Activated naive CD4-positive, alpha-beta T cell treated with anti-CD3 and anti-CD28 coated beads, Interleukin-2, amount 10 ng/mL, durations not matched to agents 7 days and 5 days (primary cell): ENCODE results near the gene MAP2K6.

Source experiments
- CTCF ChIA-PET: fragments of 350-600 bp; sonication (Branson Sonifier 250); formaldehyde crosslinking; loops from one replicate; lab custom pipeline; 2021; ENCODE audit warnings: antibody characterized with exemption; lab: Charles Lee
- DNase-seq: peaks from one replicate; pipeline ENCODE4 v3.0.0-alpha.2; 2020
- H3K27ac Mint-ChIP-seq: one replicate; pipeline ENCODE4 v1.8.0; 2021; ENCODE audit warnings: mild to moderate bottlenecking, moderate library complexity, mixed read lengths
- H3K27me3 Mint-ChIP-seq: one replicate; pipeline ENCODE4 v1.8.0; 2021; ENCODE audit warnings: mild to moderate bottlenecking, mixed read lengths
- H3K36me3 Mint-ChIP-seq: one replicate; pipeline ENCODE4 v1.8.0; 2021; ENCODE audit warnings: mixed read lengths
- H3K4me1 Mint-ChIP-seq: one replicate; pipeline ENCODE4 v1.8.0; 2021; ENCODE audit warnings: mixed read lengths
- H3K4me3 Mint-ChIP-seq: one replicate; pipeline ENCODE4 v1.8.0; 2021; ENCODE audit warnings: mild to moderate bottlenecking, moderate library complexity, mixed read lengths
- H3K9me3 Mint-ChIP-seq: one replicate; pipeline ENCODE4 v1.8.0; 2021; ENCODE audit warnings: mixed read lengths

Gene MAP2K6

DNA sequence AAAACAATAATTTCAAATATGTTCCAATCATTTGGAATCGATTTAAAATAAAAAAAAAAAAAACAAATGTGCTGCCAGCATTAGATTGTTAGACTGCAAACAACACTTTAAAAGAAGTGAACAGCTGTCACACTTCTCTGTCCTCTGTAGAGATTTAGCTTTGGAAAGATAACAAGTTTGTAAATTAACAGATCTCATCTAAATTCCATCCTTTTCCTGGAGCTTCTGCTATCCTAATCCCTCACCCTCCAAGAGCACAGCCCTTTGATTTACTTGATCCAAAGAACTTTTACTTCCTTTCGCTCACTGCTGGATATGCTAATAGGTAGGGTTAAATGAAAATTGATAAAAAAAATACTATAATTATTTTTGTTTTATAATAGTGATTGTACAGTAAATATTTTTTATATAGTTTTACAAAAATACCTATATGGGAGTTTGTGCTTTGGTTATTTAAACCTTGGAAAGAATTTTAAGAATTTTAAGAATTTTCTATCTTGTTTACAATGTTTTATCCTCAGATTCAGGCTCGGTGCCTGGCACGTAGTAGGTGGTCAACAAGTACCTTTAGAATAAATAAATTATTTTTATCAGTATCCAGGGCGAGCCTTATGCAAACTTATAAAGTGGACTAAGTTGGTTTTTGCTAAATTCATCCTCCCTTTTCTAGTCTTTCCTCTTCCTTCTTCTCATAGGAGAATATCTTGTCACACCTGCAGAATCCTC lies 21.6 kb downstream of the MAP2K6 start:
- CTCF ChIA-PET, result no interaction called here
- Mint-ChIP-seq H3K36me3 (peaks cover 2% of the 10 kb centered on the region), H3K27ac (no peak overlapping the region), H3K4me1 (peaks cover 8% of the 10 kb centered on the region), H3K9me3 (peaks cover 11% of the 10 kb centered on the region), H3K27me3 (no peaks in the 10 kb centered on the region), H3K4me3 (no peak overlapping the region)
- DNase-seq, result no peak

DNA sequence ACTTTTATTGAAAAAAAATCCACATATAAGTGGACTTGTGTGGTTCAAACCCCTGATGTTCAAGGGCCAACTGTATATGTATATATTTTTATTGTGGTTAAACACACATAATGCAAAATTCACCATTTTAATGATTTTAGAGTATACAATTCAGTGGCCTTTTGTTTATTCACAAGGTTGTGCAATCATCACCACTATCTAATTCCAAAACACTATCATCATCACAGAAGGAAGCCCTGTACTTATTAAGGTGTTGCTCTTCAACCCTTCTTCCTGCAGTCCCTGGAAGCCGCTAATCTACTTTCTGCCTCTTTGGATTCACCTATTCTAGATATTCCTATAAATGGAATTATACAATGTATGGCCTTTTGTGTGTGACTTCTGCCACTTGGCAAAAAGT lies 23.0 kb downstream of the MAP2K6 start:
- Mint-ChIP-seq H3K36me3 (no peaks in the 10 kb centered on the region), H3K4me1 (peaks cover 8% of the 10 kb centered on the region), H3K9me3 (peaks cover 11% of the 10 kb centered on the region), H3K27me3 (no peaks in the 10 kb centered on the region), H3K4me3 (no peak overlapping the region), H3K27ac (no peak overlapping the region)
- DNase-seq, result no peak
- CTCF ChIA-PET, result interaction anchor here (1.1 kb wide), 1 partner anchor 13 kb away, joined by 3 read pairs; no protein-coding TSS in a partner anchor

DNA sequence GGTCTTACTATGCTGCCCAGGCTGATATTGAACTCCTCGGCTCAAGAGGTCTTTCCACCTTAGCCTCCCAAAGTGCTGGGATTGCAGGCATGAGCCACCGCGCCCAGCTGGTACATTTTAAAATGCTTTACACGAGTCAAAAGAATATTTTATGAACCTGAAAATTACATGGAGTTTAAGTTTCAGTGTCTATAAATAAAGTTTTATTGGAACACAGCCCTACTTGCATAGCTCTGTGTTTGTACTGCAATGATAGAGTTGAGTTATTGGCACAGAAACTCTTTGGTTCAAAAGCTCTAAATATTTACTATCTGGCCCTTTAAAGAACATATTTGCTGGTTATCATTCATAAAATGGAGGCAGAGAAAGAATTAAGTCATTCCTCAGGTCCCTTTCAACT lies 24.3 kb downstream of the MAP2K6 start:
- Mint-ChIP-seq H3K36me3 (no peaks in the 10 kb centered on the region), H3K4me3 (no peak overlapping the region), H3K27ac (no peak overlapping the region), H3K4me1 (peaks cover 8% of the 10 kb centered on the region), H3K9me3 (peaks cover 11% of the 10 kb centered on the region), H3K27me3 (no peaks in the 10 kb centered on the region)
- CTCF ChIA-PET, result no interaction called here
- DNase-seq, result no peak

DNA sequence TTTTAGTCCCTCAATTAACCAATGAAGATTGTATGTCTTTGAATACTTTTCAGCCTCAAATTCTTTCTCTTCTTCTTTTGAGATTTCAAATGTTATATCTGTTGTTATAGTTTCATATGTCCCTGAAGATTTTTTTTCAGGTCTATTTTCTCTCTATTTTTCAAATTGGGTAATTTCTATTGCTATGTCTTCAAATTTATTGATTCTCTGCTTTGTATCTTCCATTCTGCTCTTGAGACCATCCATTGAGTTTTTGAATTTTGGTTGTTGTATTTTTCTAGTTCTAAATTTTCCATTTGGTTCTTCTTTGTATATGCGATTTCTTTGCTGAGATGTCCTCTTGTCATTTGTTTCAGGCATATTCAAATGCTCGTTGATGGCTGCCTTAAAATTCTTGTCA lies 26.7 kb downstream of the MAP2K6 start:
- Mint-ChIP-seq H3K27me3 (no peaks in the 10 kb centered on the region), H3K27ac (no peak overlapping the region), H3K4me3 (no peak overlapping the region), H3K4me1 (peaks cover 14% of the 10 kb centered on the region), H3K9me3 (peaks cover 11% of the 10 kb centered on the region), H3K36me3 (no peaks in the 10 kb centered on the region)
- DNase-seq, result no peak
- CTCF ChIA-PET, result no interaction called here

DNA sequence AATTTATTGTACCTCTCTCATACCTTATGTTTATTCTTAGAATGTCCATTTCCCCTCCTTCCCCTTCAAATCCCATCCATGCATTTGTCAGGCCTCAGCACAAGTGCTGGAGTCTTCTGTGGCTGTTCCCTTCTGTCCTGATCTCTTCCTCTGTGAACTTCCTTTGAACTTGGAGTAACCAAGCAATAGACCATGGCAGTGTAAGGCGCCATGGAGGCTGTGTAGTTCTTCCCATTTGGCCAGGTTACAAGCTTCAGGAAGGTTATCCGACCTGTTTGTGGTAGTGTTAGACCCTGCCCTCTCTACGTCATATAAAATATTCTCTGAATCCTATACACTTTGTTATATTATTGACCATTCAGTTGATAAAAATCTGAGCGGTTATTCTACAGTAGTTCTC lies 28.6 kb downstream of the MAP2K6 start:
- CTCF ChIA-PET, result no interaction called here
- DNase-seq, result no peak
- H3K27me3 Mint-ChIP-seq, result no peaks in the 10 kb centered on the region
- peaks cover 11% of the 10 kb centered on the region for H3K9me3 Mint-ChIP-seq
- no peak overlapping the region for H3K27ac Mint-ChIP-seq
- no peak overlapping the region for H3K4me3 Mint-ChIP-seq
- H3K4me1 Mint-ChIP-seq, result peaks cover 14% of the 10 kb centered on the region
- H3K36me3 Mint-ChIP-seq, result no peaks in the 10 kb centered on the region

DNA sequence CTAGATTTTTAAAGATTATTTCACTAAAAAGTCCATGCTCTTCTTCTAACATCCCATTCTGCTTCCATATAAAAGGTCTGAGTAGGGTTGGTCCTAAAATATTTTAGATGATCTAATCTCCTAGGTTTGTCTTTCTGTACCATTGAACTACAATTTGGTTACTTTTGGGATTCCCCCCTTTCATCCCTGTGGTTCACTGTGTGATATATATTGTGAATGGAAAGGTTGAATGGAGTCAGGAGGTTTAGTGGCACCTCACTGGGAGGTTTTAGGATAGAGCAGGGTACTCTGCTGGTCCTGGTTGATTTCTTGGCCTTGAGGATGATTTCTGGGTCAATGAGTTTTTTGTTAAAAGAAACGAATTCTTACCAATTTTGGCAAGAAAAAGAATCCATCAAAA lies 29.5 kb downstream of the MAP2K6 start:
- Mint-ChIP-seq H3K27me3 (no peaks in the 10 kb centered on the region), H3K27ac (no peak overlapping the region), H3K9me3 (peaks cover 11% of the 10 kb centered on the region), H3K4me3 (no peak overlapping the region), H3K36me3 (no peaks in the 10 kb centered on the region), H3K4me1 (peaks cover 12% of the 10 kb centered on the region)
- CTCF ChIA-PET, result no interaction called here
- DNase-seq, result no peak

DNA sequence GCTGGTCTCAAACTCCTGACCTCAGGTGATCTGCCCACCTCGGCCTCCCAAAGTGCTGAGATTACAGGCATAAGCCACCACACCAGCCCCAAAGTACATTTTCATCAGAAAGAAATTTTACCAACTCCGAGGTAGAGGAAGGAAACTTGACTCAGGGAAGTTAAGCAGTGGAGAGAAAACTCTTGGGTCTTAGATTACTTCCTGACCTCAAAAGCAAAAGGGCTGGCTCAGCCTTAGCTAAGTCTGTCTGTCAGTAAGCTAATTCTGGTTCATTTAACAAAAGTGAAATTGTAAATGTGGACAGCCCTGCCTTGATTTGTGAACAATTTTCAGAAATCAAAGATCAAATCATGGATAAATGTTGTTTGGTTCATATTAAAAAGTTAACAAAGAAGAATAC lies 30.6 kb downstream of the MAP2K6 start:
- H3K4me3 Mint-ChIP-seq, result no peak overlapping the region
- DNase-seq, result no peak
- peaks cover 6% of the 10 kb centered on the region for H3K9me3 Mint-ChIP-seq
- H3K4me1 Mint-ChIP-seq, result peaks cover 6% of the 10 kb centered on the region
- H3K36me3 Mint-ChIP-seq, result no peaks in the 10 kb centered on the region
- CTCF ChIA-PET, result interaction anchor here (0.6 kb wide), 1 partner anchor 12 kb away, joined by 3 read pairs; no protein-coding TSS in a partner anchor
- no peak overlapping the region for H3K27ac Mint-ChIP-seq
- H3K27me3 Mint-ChIP-seq, result no peaks in the 10 kb centered on the region

DNA sequence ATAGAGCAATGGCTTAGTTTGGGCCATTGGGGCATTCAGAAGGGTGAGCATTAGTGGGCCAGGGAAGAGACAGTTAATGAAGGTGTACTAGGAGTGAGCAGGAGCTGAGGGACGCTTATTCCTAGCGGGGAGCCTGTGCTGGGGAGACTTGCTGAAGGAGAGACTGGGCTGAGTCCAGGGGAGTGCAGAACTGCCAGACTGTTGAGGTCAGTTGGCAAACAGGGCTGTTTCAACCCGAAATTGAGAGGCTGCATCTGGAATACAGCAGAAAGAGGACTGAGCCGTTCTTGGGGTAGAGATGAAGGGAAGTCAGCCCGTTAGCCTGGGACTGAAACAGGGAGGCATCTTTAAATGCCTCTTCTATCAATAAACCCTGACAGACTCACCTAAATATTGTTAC lies 33.2 kb downstream of the MAP2K6 start:
- no peaks in the 10 kb centered on the region for H3K9me3 Mint-ChIP-seq
- no peaks in the 10 kb centered on the region for H3K27me3 Mint-ChIP-seq
- peaks cover 13% of the 10 kb centered on the region for H3K4me1 Mint-ChIP-seq
- no peak for DNase-seq
- H3K27ac Mint-ChIP-seq, result no peak overlapping the region
- CTCF ChIA-PET, result no interaction called here
- peaks cover 2% of the 10 kb centered on the region for H3K36me3 Mint-ChIP-seq
- no peak overlapping the region for H3K4me3 Mint-ChIP-seq

DNA sequence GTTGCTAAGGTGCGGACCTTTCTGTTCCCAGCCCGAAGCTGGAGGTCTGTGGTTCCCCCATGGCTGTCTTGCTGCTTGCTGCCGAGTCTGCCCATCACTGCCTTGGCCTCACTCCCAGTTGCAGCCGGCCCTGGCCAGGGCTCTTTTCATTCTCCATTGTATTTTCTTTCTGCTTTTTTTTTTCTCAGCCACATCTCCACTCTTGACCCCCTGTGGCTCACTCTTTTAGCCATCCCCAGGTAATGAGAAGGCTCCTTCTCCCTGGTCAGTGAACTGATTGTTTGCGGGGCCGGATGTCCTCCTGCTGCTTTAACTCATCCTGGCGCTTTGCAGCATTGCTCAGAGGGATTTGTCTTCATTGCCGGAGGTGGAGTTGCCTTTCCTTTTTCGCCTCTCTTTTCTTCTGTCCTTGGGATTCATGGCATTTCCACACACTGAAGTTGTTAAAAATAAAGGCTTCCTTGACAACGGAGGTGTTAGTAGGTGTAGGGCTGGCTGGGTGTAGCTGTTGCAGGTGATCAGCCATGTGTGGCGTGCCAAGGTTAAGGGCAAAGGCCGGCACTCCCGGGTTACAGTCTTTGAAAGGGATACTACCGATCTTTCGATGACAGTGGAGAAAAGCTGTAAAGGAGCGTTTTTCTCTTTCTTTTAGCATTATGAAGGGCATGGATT lies 34.1 kb downstream of the MAP2K6 start:
- no peaks in the 10 kb centered on the region for H3K9me3 Mint-ChIP-seq
- CTCF ChIA-PET, result no interaction called here
- H3K4me3 Mint-ChIP-seq, result no peak overlapping the region
- peaks cover 2% of the 10 kb centered on the region for H3K36me3 Mint-ChIP-seq
- H3K4me1 Mint-ChIP-seq, result peaks cover 13% of the 10 kb centered on the region
- H3K27ac Mint-ChIP-seq, result no peak overlapping the region
- no peaks in the 10 kb centered on the region for H3K27me3 Mint-ChIP-seq
- DNase-seq, result no peak

DNA sequence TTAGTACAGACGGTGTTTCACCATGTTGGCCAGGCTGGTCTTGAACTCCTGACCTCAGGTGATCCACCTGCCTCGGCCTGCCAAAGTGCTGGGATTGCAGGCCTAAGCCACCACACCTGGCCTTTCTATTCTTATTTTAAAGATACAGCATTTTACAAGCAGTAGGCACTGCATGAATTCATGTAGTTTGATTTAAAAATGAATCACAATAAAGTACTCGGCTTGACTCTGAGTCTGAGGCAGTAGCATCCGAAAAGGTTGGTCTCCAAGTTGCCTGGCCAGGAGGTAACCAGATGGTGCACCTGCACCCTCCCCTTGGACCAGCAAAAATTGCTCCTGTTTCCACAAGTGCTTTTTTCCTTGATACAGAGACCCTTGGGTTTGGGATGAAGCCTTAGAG lies 35.6 kb downstream of the MAP2K6 start:
- CTCF ChIA-PET, result no interaction called here
- no peak for DNase-seq
- Mint-ChIP-seq H3K9me3 (no peaks in the 10 kb centered on the region), H3K4me1 (peaks cover 10% of the 10 kb centered on the region), H3K4me3 (no peak overlapping the region), H3K27me3 (no peaks in the 10 kb centered on the region), H3K36me3 (peaks cover 2% of the 10 kb centered on the region), H3K27ac (no peak overlapping the region)

DNA sequence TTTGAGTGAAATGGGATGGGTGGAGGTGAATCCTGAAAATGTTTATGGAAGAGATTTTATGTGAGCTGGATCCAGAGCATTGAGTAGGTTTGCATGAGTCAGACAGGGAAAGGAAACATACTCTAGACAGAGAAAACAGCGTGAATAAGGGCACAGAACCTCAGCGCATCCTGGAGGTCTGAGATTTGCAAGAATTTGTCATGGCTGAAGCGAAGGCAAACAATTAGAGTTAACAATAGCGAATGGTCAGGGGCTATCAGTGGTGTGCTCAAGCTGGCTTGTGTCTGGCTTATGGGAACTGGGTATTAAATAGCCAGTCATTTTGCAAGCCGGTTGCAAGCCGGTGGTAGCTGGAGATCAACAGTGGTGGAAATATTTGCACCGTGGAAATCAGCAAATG lies 36.4 kb downstream of the MAP2K6 start:
- DNase-seq, result no peak
- Mint-ChIP-seq H3K4me1 (peaks cover 7% of the 10 kb centered on the region), H3K36me3 (peaks cover 3% of the 10 kb centered on the region), H3K9me3 (no peaks in the 10 kb centered on the region), H3K4me3 (no peak overlapping the region), H3K27me3 (no peaks in the 10 kb centered on the region), H3K27ac (no peak overlapping the region)
- CTCF ChIA-PET, result no interaction called here

DNA sequence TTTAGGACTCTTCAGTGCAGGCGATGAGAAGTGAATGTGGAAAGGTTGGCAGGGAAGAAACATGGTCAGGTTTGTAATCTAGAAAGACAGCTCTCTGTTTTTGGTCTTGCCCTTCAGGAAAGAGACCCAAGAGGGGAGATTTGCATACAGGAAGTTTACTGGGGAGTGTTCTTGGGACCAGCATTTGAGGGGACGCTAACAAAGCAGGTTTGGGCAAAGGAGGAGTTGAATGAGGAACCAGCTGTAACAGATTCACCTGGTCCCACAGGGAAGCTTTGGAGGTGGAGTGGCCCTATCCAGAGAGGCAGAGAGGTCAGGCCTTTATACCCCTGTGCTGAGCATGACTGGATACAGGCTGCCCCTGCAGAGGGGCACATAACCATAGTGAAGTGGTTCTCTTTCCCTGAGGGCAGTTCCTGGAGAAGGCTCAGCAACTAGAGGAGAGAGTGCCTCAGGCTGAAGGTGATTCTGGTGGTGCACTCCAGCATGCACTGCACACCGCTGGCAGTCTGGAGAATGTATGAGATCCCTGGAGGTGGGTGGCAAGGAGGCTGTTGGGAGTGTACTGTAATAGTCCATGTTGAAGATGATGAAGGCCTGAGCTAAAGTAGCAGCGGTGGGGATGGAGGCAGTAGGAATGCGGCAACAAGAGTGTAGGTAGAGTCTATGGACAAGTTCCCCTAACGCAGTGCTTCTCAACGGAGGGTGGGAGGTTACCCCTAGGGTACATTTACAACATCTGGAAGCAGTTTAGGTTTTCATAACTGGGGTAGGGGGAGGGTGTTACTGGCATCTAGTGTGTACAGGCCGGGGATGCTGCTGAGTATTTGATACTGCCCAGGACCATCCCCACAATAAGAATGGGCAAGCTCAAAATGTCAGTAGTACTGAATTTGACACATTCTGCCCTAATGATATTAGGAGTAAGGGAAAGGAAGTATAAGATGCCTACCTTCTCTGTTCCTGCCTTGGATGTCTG lies 37.2 kb downstream of the MAP2K6 start:
- no peak for DNase-seq
- Mint-ChIP-seq H3K27me3 (no peaks in the 10 kb centered on the region), H3K4me1 (peaks cover 7% of the 10 kb centered on the region), H3K27ac (no peak overlapping the region), H3K4me3 (no peak overlapping the region), H3K36me3 (peaks cover 3% of the 10 kb centered on the region), H3K9me3 (no peaks in the 10 kb centered on the region)
- CTCF ChIA-PET, result no interaction called here

DNA sequence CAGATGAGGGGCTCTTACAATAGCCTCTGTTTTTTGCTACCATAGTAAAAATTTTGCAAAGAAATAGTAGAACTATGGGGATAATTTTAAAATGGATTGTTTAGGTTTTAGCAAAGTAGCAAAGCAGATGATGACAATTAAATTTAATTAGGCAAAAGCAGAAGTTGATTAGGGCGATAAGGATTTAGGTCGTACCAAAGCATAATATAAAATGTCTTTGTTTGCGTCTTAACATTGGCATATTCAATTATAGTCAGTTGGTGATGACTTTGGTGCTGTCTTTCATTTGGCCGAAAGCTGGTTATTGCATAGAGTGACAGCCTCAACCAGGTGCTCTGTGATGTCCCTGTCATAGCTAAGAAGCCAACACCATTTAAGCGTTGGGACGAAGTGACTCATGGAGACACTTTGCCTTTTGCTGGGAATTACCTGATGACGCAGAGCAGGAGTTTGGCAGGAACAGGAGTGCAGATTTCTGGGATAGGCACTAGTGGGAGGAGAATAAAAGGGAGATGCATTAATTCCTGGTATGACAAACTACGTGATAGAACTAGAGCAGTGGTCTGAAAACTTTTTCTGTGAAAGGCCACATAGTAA lies 38.3 kb downstream of the MAP2K6 start:
- H3K27me3 Mint-ChIP-seq, result no peaks in the 10 kb centered on the region
- CTCF ChIA-PET, result no interaction called here
- no peaks in the 10 kb centered on the region for H3K9me3 Mint-ChIP-seq
- no peak overlapping the region for H3K27ac Mint-ChIP-seq
- peaks cover 9% of the 10 kb centered on the region for H3K4me1 Mint-ChIP-seq
- no peak for DNase-seq
- no peak overlapping the region for H3K4me3 Mint-ChIP-seq
- H3K36me3 Mint-ChIP-seq, result peaks cover 3% of the 10 kb centered on the region

DNA sequence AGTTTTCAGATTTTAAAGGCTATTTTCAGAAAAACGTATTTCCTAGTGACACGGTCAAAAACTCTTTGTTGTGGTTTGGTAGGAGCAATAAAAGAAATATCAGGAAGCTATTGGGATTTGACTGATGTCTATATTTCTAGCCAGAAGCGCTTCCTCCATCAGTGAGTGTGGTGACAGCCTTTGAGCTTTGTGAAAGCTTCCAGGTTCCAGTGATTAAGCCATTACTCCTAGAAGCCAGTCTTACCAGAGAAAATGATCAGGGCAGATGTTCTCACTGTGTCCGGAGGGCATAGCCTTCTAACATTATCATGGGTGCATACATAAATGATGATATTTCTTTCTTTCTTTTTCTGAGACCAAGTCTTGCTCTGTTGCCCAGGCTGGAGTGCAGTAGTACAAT lies 39.6 kb downstream of the MAP2K6 start:
- peaks cover 11% of the 10 kb centered on the region for H3K4me1 Mint-ChIP-seq
- H3K4me3 Mint-ChIP-seq, result no peak overlapping the region
- no peaks in the 10 kb centered on the region for H3K9me3 Mint-ChIP-seq
- no peak overlapping the region for H3K27ac Mint-ChIP-seq
- no peak for DNase-seq
- CTCF ChIA-PET, result no interaction called here
- H3K36me3 Mint-ChIP-seq, result peaks cover 3% of the 10 kb centered on the region
- no peaks in the 10 kb centered on the region for H3K27me3 Mint-ChIP-seq
